Psoas muscle (tissue), 8 donors: ENCODE data around the gene AACS. TPM values are rescaled to one million over a fixed set of nuclear protein-coding genes. Genes with fewer than 3 reads are reported as not detected.

Experiments
- ATAC-seq, 4 donors: fragments of 200-7000 bp; cut with Tn5 transposase; one replicate each; pipeline ENCODE4 v1.9.1; 2020; ENCODE audit warnings: moderate library complexity in 3 of 4, mild to moderate bottlenecking in 2 of 4
- DNase-seq, 2 donors: peaks; one replicate each; pipeline ENCODE4 v3.0.0-alpha.2; 2020
- H3K27ac ChIP-seq: fragments of 200-600 bp; one replicate; pipeline ENCODE4 v1.8.0; 2022
- H3K27me3 ChIP-seq, 3 donors: fragments of 200-600 bp in 1 of 3; one replicate each; pipeline versions ENCODE4 v1.6.1 to v1.8.0; 2013 to 2022; ENCODE audit warnings: low read length in 2 of 3, mild to moderate bottlenecking in 2 of 3, moderate library complexity in 1 of 3; ENCODE audit not compliant: insufficient read depth in 3 of 3
- H3K36me3 ChIP-seq, 2 donors: fragments of 200-600 bp in 1 of 2; one replicate each; pipeline versions ENCODE4 v1.6.1 to v1.8.0; 2013 to 2022; ENCODE audit warnings: low read depth in 1 of 2, mild to moderate bottlenecking in 1 of 2, moderate library complexity in 1 of 2; ENCODE audit not compliant: insufficient read depth in 1 of 2
- H3K4me1 ChIP-seq: fragments of 200-600 bp; one replicate; pipeline ENCODE4 v1.8.0; 2022
- H3K4me3 ChIP-seq: fragments of 200-600 bp; one replicate; pipeline ENCODE4 v1.8.0; 2022; ENCODE audit warnings: mild to moderate bottlenecking
- H3K9me3 ChIP-seq: fragments of 200-600 bp; one replicate; pipeline ENCODE4 v1.8.0; 2022
- CTCF ChIP-seq: fragments of 200-600 bp; IDR thresholded peaks from one replicate; pipeline ENCODE4 v1.8.0; 2022; ENCODE audit warnings: antibody characterized with exemption
- WGBS, 3 donors: extraction: QIAGEN DNeasy Blood & Tissue Kit; methylation state at CpG; one replicate each; pipeline versions ENCODE4 v1.1.6 to v1.1.7; 2013; 5-methylcytosine and 5-hydroxymethylcytosine counted together
- intact Hi-C, 2 donors: fragments of 100-400 bp; cut with DNase I; formaldehyde crosslinking; loops; one replicate each; pipeline versions ENCODE4 v1.11.0 to v1.14.2; 2022
- polyA plus RNA-seq, 3 donors: library from polyadenylated mRNA; stranded (reverse); fragments of 200-250 nt; gene quantifications; one replicate each; pipeline ENCODE4 v1.2.3, GENCODE V29; 2013
- total RNA-seq, 4 donors: library from RNA; stranded (reverse); fragmentation: NEBNext Ultra II Directional in 2 of 4; extraction: Animal tissue kit (Norgen Biotek cat#: 25700) in 2 of 4; gene quantifications; one replicate each; pipeline versions ENCODE4 v1.2.1 to v1.2.4, GENCODE V29; 2021 to 2023
- donor health status: healthy with polysubstance abuse.
- donor health status: DM: no; HTN: no; CAD: no; lungs with moderate emphysema.
- donor health status: Bipolar disorder and iron deficiency.
- donor health status: healthy.
- donor health status: DM: yes; HTN: yes; CAD: no.
- donor health status: DM: no; HTN: no; CAD: no.
- donor health status: DM: no; HTN: no; CAD: no.
- donor health status: DM: yes; HTN: yes; CAD: no.

AACS gene
- total and polyA plus RNA-seq, 7 donors: 3.2 to 9.5 (median 5.7) TPM

DNA sequence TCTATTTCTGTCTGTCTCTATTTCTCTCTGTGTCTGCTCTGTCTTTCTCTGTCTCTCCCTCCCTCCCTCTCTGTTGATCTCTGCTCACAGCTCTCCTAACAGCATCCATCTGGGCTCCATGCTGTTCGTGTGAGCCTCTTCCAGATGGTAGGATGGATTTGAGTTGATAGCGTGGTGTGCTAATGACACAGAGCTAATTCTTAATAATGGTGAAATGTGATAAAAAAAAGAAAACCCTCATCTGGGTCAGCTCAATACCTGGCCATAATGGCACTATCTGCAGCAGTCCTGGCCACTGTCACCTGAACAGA lies 96.4 kb downstream of the AACS start:
- Histone ChIP-seq H3K27me3 (no peaks in the 10 kb centered on the region), H3K9me3 (no peaks in the 10 kb centered on the region), H3K36me3 (no peaks in the 10 kb centered on the region), H3K4me3 (no peak overlapping the region), H3K4me1 (no peaks in the 10 kb centered on the region), H3K27ac (no peak overlapping the region)
- WGBS, 3 donors: 35 to 45% (median 38%) methylated on average over 2 of the region's 2 CpGs
- no peak for ATAC-seq
- intact Hi-C loops: no loop called here
- no peak for TF ChIP-seq CTCF
- DNase-seq: no peak

- Histone ChIP-seq H3K36me3 (no peaks in the 10 kb centered on the region), H3K27ac (no peak overlapping the region), H3K9me3 (no peaks in the 10 kb centered on the region), H3K4me1 (no peaks in the 10 kb centered on the region), H3K4me3 (no peak overlapping the region), H3K27me3 (no peaks in the 10 kb centered on the region)
- intact Hi-C loops: no loop called here
- no peak for ATAC-seq
- no peak for TF ChIP-seq CTCF
- DNase-seq: no peak
- WGBS, 3 donors: 83 to 87% (median 87%) methylated on average over 15 of the region's 15 CpGs
These were observed 97.3 kb downstream of the AACS start for GRCh38 chr12:125162489-125163028.

- 47 to 62% (median 59%) methylated on average over 12 of the region's 12 CpGs for WGBS, 3 donors
- Histone ChIP-seq H3K27ac (no peak overlapping the region), H3K27me3 (no peaks in the 10 kb centered on the region), H3K36me3 (no peaks in the 10 kb centered on the region), H3K4me1 (no peaks in the 10 kb centered on the region), H3K9me3 (no peaks in the 10 kb centered on the region), H3K4me3 (no peak overlapping the region)
- intact Hi-C loops: no loop called here
- ATAC-seq (no peak), DNase-seq (no peak)
- TF ChIP-seq CTCF: no peak
These were observed 97.9 kb downstream of the AACS start for GRCh38 chr12:125163148-125163547.

DNA sequence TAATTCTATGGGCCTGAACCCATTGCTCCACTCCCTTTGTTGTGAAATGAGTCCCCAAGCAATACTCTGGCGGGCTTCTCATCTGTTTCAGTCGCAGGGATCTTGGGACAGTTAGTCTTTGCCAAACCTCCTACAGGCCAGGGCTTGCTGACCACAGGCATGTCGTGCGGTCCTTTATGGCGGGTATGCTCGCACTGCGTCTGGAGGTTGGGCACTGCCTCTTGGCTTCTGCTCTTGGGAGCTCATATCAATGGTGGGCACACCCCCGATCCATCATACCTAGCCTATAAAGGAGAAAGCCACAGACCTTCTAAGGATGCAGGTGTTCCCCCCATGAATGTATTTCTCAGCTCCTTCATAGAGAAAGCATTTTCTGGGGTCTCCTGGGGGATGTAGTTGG lies 99.3 kb downstream of the AACS start:
- Histone ChIP-seq H3K4me3 (no peak overlapping the region), H3K27ac (no peak overlapping the region), H3K4me1 (no peaks in the 10 kb centered on the region), H3K9me3 (peaks cover 3% of the 10 kb centered on the region), H3K27me3 (peaks cover 0 to 2% (median 0%) of the 10 kb centered on the region in 3 donors), H3K36me3 (no peaks in the 10 kb centered on the region)
- WGBS, 3 donors: 87 to 91% (median 89%) methylated on average over 8 of the region's 8 CpGs
- TF ChIP-seq CTCF: no peak
- no peak for DNase-seq
- ATAC-seq: no peak
- intact Hi-C loops: no loop called here

- H3K36me3 ChIP-seq: no peaks in the 10 kb centered on the region
- 88 to 92% (median 92%) methylated on average over 4 of the region's 4 CpGs for WGBS, 3 donors
- no peak for ATAC-seq
- no peak for DNase-seq
- no peaks in the 10 kb centered on the region for H3K4me1 ChIP-seq
- H3K9me3 ChIP-seq: peaks cover 3% of the 10 kb centered on the region
- intact Hi-C loops: no loop called here
- TF ChIP-seq CTCF: no peak
- no peak overlapping the region for H3K4me3 ChIP-seq
- H3K27ac ChIP-seq: no peak overlapping the region
- peaks cover 0 to 2% (median 0%) of the 10 kb centered on the region in 3 donors for H3K27me3 ChIP-seq
These were observed 100.8 kb downstream of the AACS start for GRCh38 chr12:125166041-125166440.
